Adrenal gland (tissue), 12 donors: Measurements from ENCODE around the gene TULP4. TPM values are rescaled to one million over a fixed set of nuclear protein-coding genes. Genes with fewer than 3 reads are reported as not detected.

Experiments
- DNase-seq, 7 donors: peaks; one replicate each; pipeline ENCODE4 v3.0.0-alpha.2; 2019 to 2020
- H3K27ac ChIP-seq, 5 donors: fragments of 200-600 bp; sonication (generic) in 4 of 5; 1 replicate in 3 of 5; 2 replicates in 2 of 5; pipeline versions ENCODE4 v1.5.1 to v1.8.0; 2016 to 2020; ENCODE audit warnings: mild to moderate bottlenecking in 1 of 5
- H3K27me3 ChIP-seq: fragments of 200-600 bp; 2 replicates; pipeline ENCODE4 v1.8.0; 2021
- H3K36me3 ChIP-seq, 2 donors: fragments of 200-600 bp; replicated peaks in 1 of 2; 1 replicate in 1 of 2; 2 replicates in 1 of 2; pipeline versions ENCODE4 v1.5.1 to v1.8.0; 2018 to 2022
- H3K4me1 ChIP-seq, 2 donors: fragments of 200-600 bp; replicated peaks in 1 of 2; 1 replicate in 1 of 2; 2 replicates in 1 of 2; pipeline versions ENCODE4 v1.5.1 to v1.8.0; 2018 to 2021
- H3K4me3 ChIP-seq, 4 donors: fragments of 200-600 bp; sonication (generic) in 3 of 4; one replicate each; pipeline ENCODE4 v1.5.1; 2016 to 2018
- H3K9me3 ChIP-seq, 3 donors: fragments of 200-600 bp; sonication (generic) in 1 of 3; replicated peaks in 1 of 3; 1 replicate in 2 of 3; 2 replicates in 1 of 3; pipeline versions ENCODE4 v1.5.1 to v1.8.0; 2016 to 2021
- POLR2A ChIP-seq, 2 donors: fragments of 450-650 bp; IDR thresholded peaks; one replicate each; pipeline ENCODE4 v1.6.1; 2017; ENCODE audit warnings: antibody characterized with exemption in 2 of 2, mild to moderate bottlenecking in 2 of 2, moderate library complexity in 1 of 2
- WGBS, 4 donors: extraction: QIAGEN DNeasy Blood & Tissue Kit in 2 of 4; methylation state at CpG; one replicate each; pipeline versions ENCODE4 v1.1.5 to v1.1.7; 2013 to 2017; 5-methylcytosine and 5-hydroxymethylcytosine counted together
- intact Hi-C, 2 donors: fragments of 100-400 bp; cut with DNase I; formaldehyde crosslinking; loops; one replicate each; pipeline versions ENCODE4 v1.14.1 to v1.15.0; 2022 to 2023
- polyA plus RNA-seq, 3 donors: library from polyadenylated mRNA; stranded (reverse); fragments of 200-250 nt in 2 of 3; fragments of 350-450 nt in 1 of 3; fragmentation: Illumina TruSeq in 1 of 3; extraction: RNeasy Lipid Tissue Mini Kit (QIAGEN cat#74804) in 1 of 3; gene quantifications; one replicate each; pipeline ENCODE4 v1.2.3, GENCODE V29; 2013 to 2014
- total RNA-seq, 9 donors: library from RNA; depleted of rRNA in 4 of 9; stranded (reverse); fragments of >200 nt in 4 of 9; fragments of 120-200 nt in 1 of 9; fragmentation: NEBNext Ultra II Directional in 1 of 9; extraction: Animal tissue kit (Norgen Biotek cat#: 25700) in 1 of 9; gene quantifications; one replicate each; pipeline versions ENCODE4 v1.1.0 to v1.2.4, GENCODE V29; 2013 to 2023
- TF ChIP-seq, protein P1 (sequence below), 6 experiments: fragments of 450-650 bp in 4 of 6; fragments of 200-600 bp in 2 of 6; sonication (generic) in 1 of 6; IDR thresholded peaks; 1 replicate in 5 of 6; 2 replicates in 1 of 6; pipeline versions ENCODE4 v1.5.1 to v1.8.0; 2016 to 2021; ENCODE audit warnings: antibody characterized with exemption in 6 of 6, mild to moderate bottlenecking in 2 of 6, moderate library complexity in 1 of 6
- donor health status: healthy with polysubstance abuse.
- donor health status: Bipolar disorder and iron deficiency.
- donor health status: DM: yes; HTN: yes; CAD: no.
- donor health status: DM: no; HTN: no; CAD: no.
- donor health status: DM: no; HTN: no; CAD: no.
- donor health status: DM: yes; HTN: yes; CAD: no.

Gene TULP4
- total and polyA plus RNA-seq, 12 donors = 1.9 to 89.6 (median 61.4) TPM

DNA sequence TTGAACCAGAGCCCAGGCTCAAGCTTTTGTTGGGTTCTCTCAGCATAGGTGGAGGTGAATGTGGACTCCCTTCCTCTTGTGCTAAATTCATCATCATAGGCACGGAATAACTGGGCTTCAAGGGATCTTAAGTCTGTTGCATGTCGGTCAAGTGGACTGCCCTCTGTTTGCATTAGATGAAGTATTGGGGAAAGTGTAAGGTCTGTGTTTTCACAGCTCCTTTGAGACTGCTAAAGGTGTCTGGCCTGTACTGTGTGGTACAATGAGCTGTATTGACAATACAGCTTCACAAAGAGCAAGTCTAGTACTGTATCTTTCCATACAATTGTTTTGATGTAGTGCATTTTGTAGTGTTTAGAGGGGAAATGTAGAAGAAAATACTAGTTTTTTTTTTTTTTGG, 34.3 kb upstream of the TULP4 start:
- no peak overlapping the region for H3K4me3 ChIP-seq
- H3K4me1 ChIP-seq = no peaks in the 10 kb centered on the region
- no peak for DNase-seq
- no peaks in the 10 kb centered on the region for H3K9me3 ChIP-seq
- no peak overlapping the region for H3K27ac ChIP-seq
- no peaks in the 10 kb centered on the region for H3K27me3 ChIP-seq
- WGBS, 4 donors = 86 to 92% (median 90%) methylated on average over 2 of the region's 2 CpGs
- no peaks in the 10 kb centered on the region for H3K36me3 ChIP-seq
- intact Hi-C loops = no loop called here
- no peak for TF ChIP-seq POLR2A (IDR thresholded peaks at IDR 0.05)

DNA sequence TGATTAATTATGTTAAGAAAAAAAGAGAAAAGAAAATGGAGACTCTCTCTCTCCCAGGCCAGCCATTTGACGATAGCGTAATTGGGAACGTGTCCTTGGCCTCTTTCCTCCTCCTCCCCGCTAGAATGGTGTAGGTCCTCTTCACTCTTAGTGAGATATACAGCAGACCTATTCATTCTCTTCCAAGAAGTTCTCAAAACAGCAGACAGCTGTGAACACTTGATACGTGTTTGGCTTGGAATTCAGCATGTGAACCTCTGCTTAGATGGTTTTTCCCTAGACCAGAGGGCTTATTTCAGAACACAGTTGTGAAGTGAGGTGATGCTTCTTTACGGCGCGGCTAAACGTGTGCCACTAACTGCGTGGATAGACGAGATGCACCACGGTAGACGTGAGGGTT, 32.6 kb upstream of the TULP4 start:
- H3K4me3 ChIP-seq = no peak overlapping the region
- no peaks in the 10 kb centered on the region for H3K9me3 ChIP-seq
- H3K36me3 ChIP-seq = no peaks in the 10 kb centered on the region
- 84 to 93% (median 87%) methylated on average over 13 of the region's 13 CpGs for WGBS, 4 donors
- H3K4me1 ChIP-seq = no peaks in the 10 kb centered on the region
- no peak for TF ChIP-seq POLR2A (IDR thresholded peaks at IDR 0.05)
- TF ChIP-seq, protein P1, sequence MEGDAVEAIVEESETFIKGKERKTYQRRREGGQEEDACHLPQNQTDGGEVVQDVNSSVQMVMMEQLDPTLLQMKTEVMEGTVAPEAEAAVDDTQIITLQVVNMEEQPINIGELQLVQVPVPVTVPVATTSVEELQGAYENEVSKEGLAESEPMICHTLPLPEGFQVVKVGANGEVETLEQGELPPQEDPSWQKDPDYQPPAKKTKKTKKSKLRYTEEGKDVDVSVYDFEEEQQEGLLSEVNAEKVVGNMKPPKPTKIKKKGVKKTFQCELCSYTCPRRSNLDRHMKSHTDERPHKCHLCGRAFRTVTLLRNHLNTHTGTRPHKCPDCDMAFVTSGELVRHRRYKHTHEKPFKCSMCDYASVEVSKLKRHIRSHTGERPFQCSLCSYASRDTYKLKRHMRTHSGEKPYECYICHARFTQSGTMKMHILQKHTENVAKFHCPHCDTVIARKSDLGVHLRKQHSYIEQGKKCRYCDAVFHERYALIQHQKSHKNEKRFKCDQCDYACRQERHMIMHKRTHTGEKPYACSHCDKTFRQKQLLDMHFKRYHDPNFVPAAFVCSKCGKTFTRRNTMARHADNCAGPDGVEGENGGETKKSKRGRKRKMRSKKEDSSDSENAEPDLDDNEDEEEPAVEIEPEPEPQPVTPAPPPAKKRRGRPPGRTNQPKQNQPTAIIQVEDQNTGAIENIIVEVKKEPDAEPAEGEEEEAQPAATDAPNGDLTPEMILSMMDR (IDR thresholded peaks at IDR 0.05) = no peak
- no peak for DNase-seq
- no peaks in the 10 kb centered on the region for H3K27me3 ChIP-seq
- intact Hi-C loops = no loop called here
- H3K27ac ChIP-seq = no peak overlapping the region

GRCh38 chr6:158283304-158283980, 28.8 kb upstream of the TULP4 start:
- Histone ChIP-seq H3K27me3 (no peaks in the 10 kb centered on the region), H3K27ac (no peak overlapping the region), H3K9me3 (no peaks in the 10 kb centered on the region), H3K4me1 (peaks cover 0 to 14% of the 10 kb centered on the region in 2 donors), H3K36me3 (no peaks in the 10 kb centered on the region), H3K4me3 (no peak overlapping the region)
- TF ChIP-seq POLR2A (IDR thresholded peaks at IDR 0.05) = no peak
- TF ChIP-seq, protein P1 (IDR thresholded peaks at IDR 0.05) = no peak
- WGBS, 4 donors = 78 to 81% (median 81%) methylated on average over 4 of the region's 4 CpGs
- DNase-seq = no peak
- intact Hi-C loops = no loop called here

GRCh38 chr6:158284007-158284875, 28.0 kb upstream of the TULP4 start:
- Histone ChIP-seq H3K9me3 (no peaks in the 10 kb centered on the region), H3K4me3 (no peak overlapping the region), H3K27ac (no peak overlapping the region), H3K36me3 (no peaks in the 10 kb centered on the region), H3K27me3 (no peaks in the 10 kb centered on the region), H3K4me1 (peaks cover 0 to 14% of the 10 kb centered on the region in 2 donors)
- WGBS, 4 donors = 86 to 90% (median 87%) methylated on average over 11 of the region's 11 CpGs
- no peak for DNase-seq
- intact Hi-C loops = no loop called here
- TF ChIP-seq, protein P1 (IDR thresholded peaks at IDR 0.05) = no peak
- no peak for TF ChIP-seq POLR2A (IDR thresholded peaks at IDR 0.05)
